PC-9 (cell line): ENCODE results near the gene ADAR.

Experiments
- EZH2 ChIP-seq: fragments of 200-600 bp; sonication (generic); IDR thresholded peaks from 2 replicates; pipeline ENCODE4 v1.8.0; 2017; ENCODE audit warnings: antibody characterized with exemption, low read depth
- TF ChIP-seq, protein P1 (sequence below): fragments of 200-600 bp; sonication (generic); conservative IDR thresholded peaks from 2 replicates; pipeline ENCODE4 v1.6.1; 2017; ENCODE audit warnings: mixed run types, antibody characterized with exemption, mild to moderate bottlenecking, moderate library complexity

DNA sequence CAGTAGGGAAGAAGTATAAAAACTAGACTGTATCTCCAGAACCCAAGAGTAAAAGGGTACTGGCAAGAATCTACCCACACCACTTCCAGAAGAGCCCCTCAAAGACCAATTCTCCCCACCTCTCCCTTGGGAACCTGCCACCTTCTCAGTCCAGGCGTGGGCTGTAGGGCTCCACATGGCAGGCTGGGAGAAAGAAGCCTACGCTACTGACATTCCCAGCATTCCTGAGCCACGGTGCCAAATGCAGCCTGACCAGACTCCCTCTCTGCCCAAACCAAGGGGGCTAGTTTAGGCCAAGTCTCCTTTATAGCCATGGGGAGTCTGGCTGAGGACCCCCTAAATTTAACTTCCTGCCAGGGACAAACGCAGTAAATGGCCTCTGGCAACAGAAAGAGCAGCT is 51.6 kb downstream of the ADAR start:
- TF ChIP-seq, protein P1, sequence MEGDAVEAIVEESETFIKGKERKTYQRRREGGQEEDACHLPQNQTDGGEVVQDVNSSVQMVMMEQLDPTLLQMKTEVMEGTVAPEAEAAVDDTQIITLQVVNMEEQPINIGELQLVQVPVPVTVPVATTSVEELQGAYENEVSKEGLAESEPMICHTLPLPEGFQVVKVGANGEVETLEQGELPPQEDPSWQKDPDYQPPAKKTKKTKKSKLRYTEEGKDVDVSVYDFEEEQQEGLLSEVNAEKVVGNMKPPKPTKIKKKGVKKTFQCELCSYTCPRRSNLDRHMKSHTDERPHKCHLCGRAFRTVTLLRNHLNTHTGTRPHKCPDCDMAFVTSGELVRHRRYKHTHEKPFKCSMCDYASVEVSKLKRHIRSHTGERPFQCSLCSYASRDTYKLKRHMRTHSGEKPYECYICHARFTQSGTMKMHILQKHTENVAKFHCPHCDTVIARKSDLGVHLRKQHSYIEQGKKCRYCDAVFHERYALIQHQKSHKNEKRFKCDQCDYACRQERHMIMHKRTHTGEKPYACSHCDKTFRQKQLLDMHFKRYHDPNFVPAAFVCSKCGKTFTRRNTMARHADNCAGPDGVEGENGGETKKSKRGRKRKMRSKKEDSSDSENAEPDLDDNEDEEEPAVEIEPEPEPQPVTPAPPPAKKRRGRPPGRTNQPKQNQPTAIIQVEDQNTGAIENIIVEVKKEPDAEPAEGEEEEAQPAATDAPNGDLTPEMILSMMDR: no peak
- no peak for TF ChIP-seq EZH2
